Epithelial cell of esophagus (primary cell): ENCODE results near the gene IGF2BP2.
"Not testable (repeated sequence)": the region's sequence is repeated elsewhere in the genome, so short reads cannot be mapped to it uniquely, and the experiment has no call there.

Experiments
- DNase-seq: peaks from one replicate; pipeline ENCODE4 v3.0.0; 2010; ENCODE audit warnings: low read depth
- H3K4me3 ChIP-seq: 2 replicates; pipeline ENCODE4 v1.5.1; 2011; ENCODE audit warnings: mild to moderate bottlenecking, low read length, control low read depth
- CTCF ChIP-seq: IDR thresholded peaks from 2 replicates; pipeline ENCODE4 v1.5.1; 2011; ENCODE audit warnings: low read depth, mild to moderate bottlenecking, low read length, control low read depth, inconsistent platforms; ENCODE audit not compliant: insufficient read depth; ENCODE audit errors: missing control alignments

The IGF2BP2 gene

GRCh38 chr3:185705498-185705897, 119.3 kb downstream of the IGF2BP2 start:
- no peak overlapping the region for H3K4me3 ChIP-seq
- DNase-seq, result no peak
- no peak for TF ChIP-seq CTCF

- TF ChIP-seq CTCF, result no peak
- no peak for DNase-seq
- no peak overlapping the region for H3K4me3 ChIP-seq
Measured at GRCh38 chr3:185702262-185703225, 122.3 kb downstream of the IGF2BP2 start.

GRCh38 chr3:185701611-185702261, 123.1 kb downstream of the IGF2BP2 start:
- no peak for DNase-seq
- no peak for TF ChIP-seq CTCF
- H3K4me3 ChIP-seq, result no peak overlapping the region

- no peak for DNase-seq
- H3K4me3 ChIP-seq, result no peak overlapping the region
- TF ChIP-seq CTCF, result no peak
Measured at GRCh38 chr3:185699927-185700326, 124.9 kb downstream of the IGF2BP2 start.

- not testable (repeated sequence) for DNase-seq, H3K4me3 ChIP-seq
Measured at GRCh38 chr3:185697228-185697627, 127.6 kb downstream of the IGF2BP2 start.

GRCh38 chr3:185696039-185696438, 128.8 kb downstream of the IGF2BP2 start:
- no peak overlapping the region for H3K4me3 ChIP-seq
- TF ChIP-seq CTCF, result no peak
- DNase-seq, result no peak

GRCh38 chr3:185693985-185694653, 130.7 kb downstream of the IGF2BP2 start:
- DNase-seq, result no peak
- no peak for TF ChIP-seq CTCF
- no peak overlapping the region for H3K4me3 ChIP-seq
